Muscle layer of colon (tissue), 2 donors: ENCODE data around the gene ZFC3H1.

Experiments used
- H3K27ac ChIP-seq: one replicate; pipeline ENCODE4 v1.7.0; 2013; ENCODE audit warnings: low read depth, mild to moderate bottlenecking, low read length, moderate library complexity
- H3K27me3 ChIP-seq, 2 donors: one replicate each; pipeline ENCODE4 v1.7.0; 2013; ENCODE audit warnings: low read length in 2 of 2, mild to moderate bottlenecking in 2 of 2; ENCODE audit not compliant: insufficient read depth in 2 of 2, control insufficient read depth in 1 of 2
- H3K36me3 ChIP-seq: one replicate; pipeline ENCODE4 v1.7.0; 2013; ENCODE audit warnings: mild to moderate bottlenecking, low read length; ENCODE audit not compliant: insufficient read depth
- H3K4me1 ChIP-seq: one replicate; pipeline ENCODE4 v1.7.0; 2013; ENCODE audit warnings: mild to moderate bottlenecking, low read length; ENCODE audit not compliant: insufficient read depth
- H3K4me3 ChIP-seq, 2 donors: one replicate each; pipeline ENCODE4 v1.7.0; 2013; ENCODE audit warnings: low read length in 2 of 2, low read depth in 1 of 2, mild to moderate bottlenecking in 1 of 2, moderate library complexity in 1 of 2
- H3K9ac ChIP-seq: one replicate; pipeline ENCODE4 v1.7.0; 2013; ENCODE audit warnings: low read length
- H3K9me3 ChIP-seq: one replicate; pipeline ENCODE4 v1.7.0; 2013; ENCODE audit warnings: mild to moderate bottlenecking, low read length
- donor health status: abdominal sarcoma.
- donor health status: Adenocarcinoma of cecum.

The ZFC3H1 gene

GRCh38 chr12:71627438-71628002, 36.1 kb downstream of the ZFC3H1 start:
- Histone ChIP-seq H3K9ac (no peak overlapping the region), H3K36me3 (peaks cover 78% of the 10 kb centered on the region), H3K4me3 (no peak overlapping the region), H3K4me1 (no peaks in the 10 kb centered on the region), H3K9me3 (no peaks in the 10 kb centered on the region), H3K27me3 (no peaks in the 10 kb centered on the region), H3K27ac (no peak overlapping the region)

- H3K4me3 ChIP-seq = no peak overlapping the region
- H3K36me3 ChIP-seq = peaks cover 78% of the 10 kb centered on the region
- no peak overlapping the region for H3K9ac ChIP-seq
- no peaks in the 10 kb centered on the region for H3K27me3 ChIP-seq
- no peak overlapping the region for H3K27ac ChIP-seq
- no peaks in the 10 kb centered on the region for H3K9me3 ChIP-seq
- H3K4me1 ChIP-seq = no peaks in the 10 kb centered on the region
Observed at GRCh38 chr12:71626768-71627167, 36.9 kb downstream of the ZFC3H1 start.

GRCh38 chr12:71626098-71626497, 37.5 kb downstream of the ZFC3H1 start:
- H3K27ac ChIP-seq = no peak overlapping the region
- H3K36me3 ChIP-seq = peaks cover 81% of the 10 kb centered on the region
- H3K9ac ChIP-seq = no peak overlapping the region

GRCh38 chr12:71625476-71625875, 38.2 kb downstream of the ZFC3H1 start:
- Histone ChIP-seq H3K9ac (no peak overlapping the region), H3K4me3 (no peak overlapping the region), H3K4me1 (no peaks in the 10 kb centered on the region), H3K9me3 (no peaks in the 10 kb centered on the region), H3K36me3 (peaks cover 77% of the 10 kb centered on the region), H3K27ac (no peak overlapping the region), H3K27me3 (no peaks in the 10 kb centered on the region)

More at GRCh38 chr12:71626098-71626497, 37.5 kb downstream of the ZFC3H1 start:
- Histone ChIP-seq H3K4me1 (no peaks in the 10 kb centered on the region), H3K4me3 (no peak overlapping the region), H3K9me3 (no peaks in the 10 kb centered on the region), H3K27me3 (no peaks in the 10 kb centered on the region)

GRCh38 chr12:71621938-71622337, 41.7 kb downstream of the ZFC3H1 start:
- Histone ChIP-seq H3K36me3 (peaks cover 63% of the 10 kb centered on the region), H3K27ac (no peak overlapping the region), H3K27me3 (no peaks in the 10 kb centered on the region), H3K4me1 (no peaks in the 10 kb centered on the region), H3K9me3 (no peaks in the 10 kb centered on the region), H3K4me3 (no peak overlapping the region), H3K9ac (no peak overlapping the region)

GRCh38 chr12:71610031-71610795, 53.4 kb downstream of the ZFC3H1 start:
- Histone ChIP-seq H3K27me3 (no peaks in the 10 kb centered on the region), H3K4me1 (no peaks in the 10 kb centered on the region), H3K4me3 (no peak overlapping the region), H3K9me3 (no peaks in the 10 kb centered on the region), H3K9ac (no peak overlapping the region), H3K36me3 (peaks cover 51% of the 10 kb centered on the region), H3K27ac (no peak overlapping the region)

- Histone ChIP-seq H3K9me3 (no peaks in the 10 kb centered on the region), H3K9ac (no peak overlapping the region), H3K27ac (no peak overlapping the region), H3K4me3 (no peak overlapping the region), H3K36me3 (peaks cover 34% of the 10 kb centered on the region), H3K27me3 (no peaks in the 10 kb centered on the region), H3K4me1 (no peaks in the 10 kb centered on the region)
Observed at GRCh38 chr12:71607494-71608330, 55.9 kb downstream of the ZFC3H1 start.

GRCh38 chr12:71605039-71605438, 58.6 kb downstream of the ZFC3H1 start:
- Histone ChIP-seq H3K36me3 (peaks cover 16% of the 10 kb centered on the region), H3K4me1 (no peaks in the 10 kb centered on the region)

GRCh38 chr12:71602761-71603577, 60.7 kb downstream of the ZFC3H1 start:
- H3K27ac ChIP-seq = no peak overlapping the region
- no peaks in the 10 kb centered on the region for H3K36me3 ChIP-seq
- no peak overlapping the region for H3K9ac ChIP-seq
- no peaks in the 10 kb centered on the region for H3K9me3 ChIP-seq
- no peaks in the 10 kb centered on the region for H3K4me1 ChIP-seq
- no peaks in the 10 kb centered on the region for H3K27me3 ChIP-seq
- H3K4me3 ChIP-seq = no peak overlapping the region

More at GRCh38 chr12:71605039-71605438, 58.6 kb downstream of the ZFC3H1 start:
- Histone ChIP-seq H3K27me3 (no peaks in the 10 kb centered on the region), H3K27ac (no peak overlapping the region), H3K4me3 (no peak overlapping the region), H3K9me3 (no peaks in the 10 kb centered on the region), H3K9ac (no peak overlapping the region)

GRCh38 chr12:71601546-71601945, 62.1 kb downstream of the ZFC3H1 start:
- Histone ChIP-seq H3K27ac (no peak overlapping the region), H3K27me3 (no peaks in the 10 kb centered on the region), H3K36me3 (no peaks in the 10 kb centered on the region), H3K9me3 (no peaks in the 10 kb centered on the region), H3K4me1 (no peaks in the 10 kb centered on the region), H3K9ac (no peak overlapping the region), H3K4me3 (no peak overlapping the region)

- Histone ChIP-seq H3K27ac (no peak overlapping the region), H3K27me3 (no peaks in the 10 kb centered on the region), H3K9me3 (no peaks in the 10 kb centered on the region), H3K9ac (no peak overlapping the region), H3K36me3 (no peaks in the 10 kb centered on the region), H3K4me3 (no peak overlapping the region), H3K4me1 (no peaks in the 10 kb centered on the region)
Observed at GRCh38 chr12:71599210-71599609, 64.4 kb downstream of the ZFC3H1 start.
